ENCODE results near the gene RTP4. TPM values are rescaled to one million over a fixed set of nuclear protein-coding genes. Genes with fewer than 3 reads are reported as not detected.

Gene RTP4
- total and polyA plus RNA-seq, 2 donors, result 9.3 to 12.9 TPM

Other genes starting within 250 kb of the RTP4 start
- 36.6 TPM for gene RPL39L, start 228.9 kb upstream of the RTP4 start, total RNA-seq
- gene RPL39L, start 228.9 kb upstream of the RTP4 start, polyA plus RNA-seq, result 7.6 TPM
- gene RTP1, start 170.9 kb upstream of the RTP4 start, total RNA-seq, result 0.05 TPM
- 0.02 TPM for gene RTP1, start 170.9 kb upstream of the RTP4 start, polyA plus RNA-seq
- 0.14 TPM for gene MASP1, start 76.6 kb upstream of the RTP4 start, total RNA-seq
- 0.18 TPM for gene MASP1, start 76.6 kb upstream of the RTP4 start, polyA plus RNA-seq